GM23248 (cell line): ENCODE results near the gene INHBB. TPM values are rescaled to one million over a fixed set of nuclear protein-coding genes. Genes with fewer than 3 reads are reported as not detected.

Source experiments
- DNase-seq: peaks from one replicate; pipeline ENCODE4 v3.0.0-alpha.2; 2015
- H2AFZ ChIP-seq: fragments of 200-600 bp; sonication (generic); 2 replicates; pipeline ENCODE4 v1.6.1; 2016; ENCODE audit warnings: antibody characterized with exemption
- H3F3A ChIP-seq: fragments of 200-600 bp; sonication (generic); 2 replicates; pipeline ENCODE4 v1.6.1; 2016; ENCODE audit warnings: mild to moderate bottlenecking, antibody characterized with exemption, mixed run types; ENCODE audit not compliant: insufficient read depth
- H3K27ac ChIP-seq: fragments of 200-600 bp; sonication (generic); 2 replicates; pipeline ENCODE4 v1.5.1; 2016; ENCODE audit warnings: mild to moderate bottlenecking
- H3K27me3 ChIP-seq: fragments of 200-600 bp; sonication (generic); replicated peaks from 2 replicates; pipeline ENCODE4 v1.6.1; 2016; ENCODE audit warnings: mild to moderate bottlenecking; ENCODE audit not compliant: insufficient read depth
- H3K36me3 ChIP-seq: fragments of 200-600 bp; sonication (generic); 2 replicates; pipeline ENCODE4 v1.6.1; 2016; ENCODE audit warnings: low read depth, mild to moderate bottlenecking
- H3K4me1 ChIP-seq: fragments of 200-600 bp; sonication (generic); 2 replicates; pipeline ENCODE4 v1.6.1; 2016; ENCODE audit warnings: mild to moderate bottlenecking; ENCODE audit not compliant: insufficient read depth
- H3K4me2 ChIP-seq: fragments of 200-600 bp; sonication (generic); one replicate; pipeline ENCODE4 v1.6.1; 2016; ENCODE audit warnings: mild to moderate bottlenecking; ENCODE audit not compliant: unreplicated experiment
- H3K4me3 ChIP-seq: fragments of 200-600 bp; sonication (generic); 2 replicates; pipeline ENCODE4 v1.5.1; 2016; ENCODE audit warnings: mild to moderate bottlenecking
- H3K79me2 ChIP-seq: fragments of 200-600 bp; sonication (generic); 2 replicates; pipeline ENCODE4 v1.6.1; 2016; ENCODE audit warnings: mild to moderate bottlenecking; ENCODE audit not compliant: insufficient read depth
- H3K9ac ChIP-seq: fragments of 200-600 bp; sonication (generic); 2 replicates; pipeline ENCODE4 v1.6.1; 2016; ENCODE audit warnings: mild to moderate bottlenecking
- H3K9me2 ChIP-seq: fragments of 200-600 bp; sonication (generic); 2 replicates; pipeline ENCODE4 v1.6.1; 2016; ENCODE audit warnings: mixed run types, mild to moderate bottlenecking, moderate library complexity; ENCODE audit not compliant: insufficient read depth
- H3K9me3 ChIP-seq: fragments of 200-600 bp; sonication (generic); one replicate; pipeline ENCODE4 v1.6.1; 2017; ENCODE audit warnings: low read depth
- H4K20me1 ChIP-seq: fragments of 200-600 bp; sonication (generic); 2 replicates; pipeline ENCODE4 v1.6.0; 2016; ENCODE audit not compliant: insufficient read depth
- EZH2 ChIP-seq: fragments of 200-600 bp; sonication (generic); IDR thresholded peaks from 2 replicates; pipeline ENCODE4 v1.6.1; 2018; ENCODE audit warnings: antibody characterized with exemption, mild to moderate bottlenecking; ENCODE audit not compliant: insufficient read depth, poor library complexity, severe bottlenecking
- EZH2phosphoT487 ChIP-seq: fragments of 200-600 bp; sonication (generic); IDR thresholded peaks from 2 replicates; pipeline ENCODE4 v1.6.1; 2018; ENCODE audit warnings: antibody characterized with exemption, moderate library complexity, mild to moderate bottlenecking, low read depth; ENCODE audit not compliant: insufficient read depth
- WGBS, 2 experiments: methylation state at CpG; one replicate each; pipeline ENCODE4 v1.1.6; 2015 to 2017; ENCODE audit warnings: low lambda C conversion rate in 2 of 2, low coverage in 1 of 2; ENCODE audit errors: missing lambda C conversion rate in 2 of 2; 5-methylcytosine and 5-hydroxymethylcytosine counted together
- in situ Hi-C: fragments of 300-500 bp; cut with MboI; formaldehyde crosslinking; loops from 2 replicates; pipeline ENCODE4 v1.15.0; 2020
- polyA plus RNA-seq: library from polyadenylated mRNA; unstranded; fragments of >200 nt; fragmentation: Nextera tagmentation; extraction: Ambion mirVana; gene quantifications from 2 replicates; pipeline ENCODE4 v1.2.1, GENCODE V29; 2016
- total RNA-seq: library from RNA; depleted of rRNA; stranded (reverse); fragments of >200 nt; shearing (Covaris generic); gene quantifications from 2 replicates; pipeline ENCODE4 v1.2.3, GENCODE V29; 2014

INHBB gene
- total and polyA plus RNA-seq, 2 experiments from 2014 or later = 0.49 to 5.6 TPM

DNA sequence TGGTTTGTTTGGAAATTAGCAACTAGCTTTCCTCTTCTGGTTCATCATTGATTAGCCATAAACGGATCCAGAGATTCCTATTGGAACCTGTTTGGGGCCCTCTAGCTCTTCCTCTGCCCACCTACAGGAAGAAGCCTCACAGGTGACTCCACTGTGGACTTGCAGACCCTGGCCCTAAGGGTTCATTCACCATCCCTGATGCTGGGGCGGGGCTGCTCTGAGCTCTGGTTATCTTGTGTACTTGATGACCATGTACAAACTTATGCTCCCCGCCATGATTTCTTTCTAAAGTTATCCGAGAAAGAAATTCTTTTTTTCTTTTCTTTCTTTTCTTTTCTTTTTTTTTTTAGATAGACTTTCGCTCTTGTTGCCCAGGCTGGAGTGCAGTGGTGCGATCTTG lies 33.9 kb upstream of the INHBB start:
- no peak overlapping the region for H3K4me2 ChIP-seq
- no peaks in the 10 kb centered on the region for H3K9me2 ChIP-seq
- 82 to 95% methylated on average over 4 to 6 of the region's 6 CpGs for WGBS, 2 experiments
- H3K36me3 ChIP-seq = no peaks in the 10 kb centered on the region
- H3K27ac ChIP-seq = no peak overlapping the region
- no peak overlapping the region; the same call in 1 of the 2 replicates for H3K4me3 ChIP-seq
- no peak overlapping the region for H3K9ac ChIP-seq
- no peak for DNase-seq
- no peaks in the 10 kb centered on the region for H3K27me3 ChIP-seq
- no peak overlapping the region for H2AFZ ChIP-seq
- 0 out of 2 replicates have a peak, but pooled peaks cover 7% of the 10 kb centered on the region for H3F3A ChIP-seq
- in situ Hi-C loops = no loop called here
- no peaks in the 10 kb centered on the region for H3K4me1 ChIP-seq
- H3K9me3 ChIP-seq = no peaks in the 10 kb centered on the region
- no peaks in the 10 kb centered on the region for H4K20me1 ChIP-seq
- no peak for TF ChIP-seq EZH2phosphoT487
- H3K79me2 ChIP-seq = no peaks in the 10 kb centered on the region

DNA sequence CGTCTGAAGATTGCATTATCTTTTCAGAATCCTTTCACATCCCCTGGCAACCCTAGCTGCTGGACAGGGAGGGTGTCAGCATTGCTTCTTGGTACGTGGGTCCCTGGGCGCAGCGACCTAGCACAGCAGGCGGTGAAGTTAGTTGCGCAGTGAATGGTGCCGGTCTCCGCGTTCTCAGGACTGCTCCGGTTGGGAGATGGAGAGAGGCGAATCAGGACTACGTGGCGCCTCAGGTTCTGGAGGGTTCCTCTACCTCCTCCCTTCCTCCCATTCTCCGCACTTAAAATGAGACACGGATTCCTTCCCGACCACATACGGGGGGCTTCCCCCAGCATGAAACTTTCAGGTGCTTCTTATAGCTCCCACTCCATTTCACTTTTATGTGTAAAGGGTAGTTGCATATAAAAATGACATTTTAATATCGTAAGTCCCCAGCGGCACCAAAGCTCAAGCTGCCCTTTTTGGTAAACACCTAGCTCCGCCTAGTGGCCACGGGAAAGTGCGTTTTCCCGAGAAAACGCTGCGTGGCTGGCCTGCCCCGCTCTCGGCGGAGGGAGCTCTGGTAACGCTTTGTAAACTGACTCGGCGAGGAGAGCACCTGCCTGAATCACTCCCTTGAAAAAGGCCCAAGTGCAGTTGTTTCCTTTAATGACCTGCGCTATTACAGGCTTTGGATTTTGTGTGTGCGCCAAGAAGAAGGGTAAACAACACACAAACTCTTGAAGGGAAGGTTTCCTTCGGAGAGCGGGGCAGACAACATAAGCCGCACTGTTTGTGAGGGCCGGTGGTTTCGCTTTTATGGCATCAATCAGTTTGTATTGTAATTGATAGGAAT lies 32.9 kb upstream of the INHBB start:
- Histone ChIP-seq H3K27ac (peak overlapping the region; percentile 44), H3K4me3 (peak overlapping the region; percentile 83), H2AFZ (peak overlapping the region; percentile 92), H3K9me3 (no peaks in the 10 kb centered on the region), H3K9ac (peak overlapping the region; percentile 83), H3K9me2 (no peaks in the 10 kb centered on the region), H4K20me1 (no peaks in the 10 kb centered on the region), H3F3A (0 out of 2 replicates have a peak, but pooled peaks cover 7% of the 10 kb centered on the region), H3K4me1 (no peaks in the 10 kb centered on the region), H3K4me2 (peak overlapping the region; percentile 96), H3K27me3 (no peaks in the 10 kb centered on the region), H3K36me3 (no peaks in the 10 kb centered on the region), H3K79me2 (no peaks in the 10 kb centered on the region)
- 2 to 3% methylated on average over 38 of the region's 38 CpGs for WGBS, 2 experiments
- peak; percentile 93 for DNase-seq
- in situ Hi-C loops = no loop called here
- no peak for TF ChIP-seq EZH2phosphoT487
- no peak for TF ChIP-seq EZH2

DNA sequence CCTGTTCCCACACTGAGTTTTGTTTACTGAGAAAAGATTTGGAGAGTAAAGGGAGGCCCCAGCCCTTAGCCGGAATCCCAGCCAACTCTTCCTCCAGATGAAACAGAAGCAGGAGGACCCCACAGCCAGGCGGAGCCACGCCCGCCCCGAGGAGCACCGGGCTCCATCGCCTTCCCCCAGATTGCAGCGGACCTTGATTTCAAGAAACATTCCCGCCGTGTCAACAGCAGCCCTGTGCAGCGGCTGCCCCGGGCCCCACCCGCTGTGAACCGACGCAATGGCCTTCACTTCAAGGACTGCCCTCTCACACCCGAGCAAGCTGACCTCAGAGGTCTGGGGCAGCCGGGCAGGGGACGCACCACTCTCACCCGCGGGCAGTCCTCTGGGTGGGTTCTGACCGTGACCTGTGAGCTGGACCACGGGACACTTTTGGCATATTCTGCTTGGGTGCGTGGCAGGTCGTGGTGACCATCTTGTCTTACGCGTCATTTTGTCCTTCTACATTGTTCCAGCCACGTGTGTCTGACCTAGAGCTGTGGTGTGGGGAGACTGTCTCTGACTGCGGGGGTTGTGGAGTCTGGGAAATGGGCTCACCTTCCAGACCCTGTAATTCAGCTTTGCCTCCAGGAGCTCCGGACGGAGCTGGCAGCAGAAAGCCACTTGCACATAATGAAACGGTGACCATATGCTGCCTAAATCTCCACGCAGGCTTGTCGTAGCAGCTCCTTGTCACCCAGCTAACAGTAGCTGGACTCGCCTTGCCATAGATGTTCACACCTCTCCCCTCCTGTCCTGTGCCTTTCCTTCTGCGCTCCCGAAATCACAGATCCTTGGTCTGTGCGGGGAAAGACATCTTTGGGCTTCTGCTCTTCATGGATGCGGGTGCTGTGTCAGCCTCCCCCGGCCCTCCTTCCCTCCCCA lies 32.0 kb upstream of the INHBB start:
- peak overlapping the region; percentile 92 for H2AFZ ChIP-seq
- in situ Hi-C loops = no loop called here
- H3K27ac ChIP-seq = no peak overlapping the region
- peak overlapping the region; percentile 96 for H3K4me2 ChIP-seq
- H3K9me3 ChIP-seq = no peaks in the 10 kb centered on the region
- no peaks in the 10 kb centered on the region for H4K20me1 ChIP-seq
- H3K36me3 ChIP-seq = no peaks in the 10 kb centered on the region
- no peaks in the 10 kb centered on the region for H3K27me3 ChIP-seq
- TF ChIP-seq EZH2phosphoT487 (no peak), EZH2 (no peak)
- H3K79me2 ChIP-seq = no peaks in the 10 kb centered on the region
- H3K4me3 ChIP-seq = peak overlapping the region; percentile 83
- no peak for DNase-seq
- H3K9me2 ChIP-seq = no peaks in the 10 kb centered on the region
- H3K9ac ChIP-seq = peak overlapping the region; percentile 83
- 78% methylated on average over 37 to 39 of the region's 39 CpGs for WGBS, 2 experiments
- no peaks in the 10 kb centered on the region for H3K4me1 ChIP-seq
- 0 out of 2 replicates have a peak, but pooled peaks cover 7% of the 10 kb centered on the region for H3F3A ChIP-seq

DNA sequence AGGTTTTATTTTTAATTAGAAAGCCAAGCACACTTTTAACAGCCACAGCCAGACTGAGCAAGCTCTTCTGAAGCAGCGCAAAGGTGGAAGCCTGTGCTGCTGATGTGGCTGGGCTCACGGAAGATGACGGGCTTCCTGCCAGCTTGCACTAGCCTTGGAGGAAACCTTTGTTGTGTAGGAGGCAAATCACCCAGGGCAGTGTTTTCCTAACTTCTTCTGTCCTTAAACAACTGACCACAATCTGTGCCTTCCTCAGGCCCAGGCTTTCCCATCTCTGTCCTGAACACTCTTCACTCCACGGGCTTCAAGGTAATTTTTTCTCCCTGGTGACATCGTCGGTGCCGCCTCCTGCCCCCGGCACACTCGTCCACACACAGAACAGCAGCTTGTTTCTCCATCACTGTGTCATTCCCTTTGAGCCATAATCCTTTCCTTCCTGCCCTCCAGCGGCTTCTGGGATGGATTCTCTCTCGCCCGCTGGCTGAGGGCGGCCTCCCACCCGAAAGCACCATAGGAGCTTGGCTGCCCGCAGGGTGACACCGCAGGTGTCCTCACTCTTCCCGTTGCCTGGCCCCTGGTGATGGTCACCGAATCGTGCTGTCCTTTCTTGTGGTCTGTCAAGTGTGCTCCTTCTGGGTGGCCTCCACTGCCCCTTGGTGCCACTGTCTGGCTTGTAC lies 31.1 kb upstream of the INHBB start:
- Histone ChIP-seq H3K27me3 (no peaks in the 10 kb centered on the region), H3K79me2 (no peaks in the 10 kb centered on the region), H3K4me2 (no peak overlapping the region), H4K20me1 (no peaks in the 10 kb centered on the region), H3K9me2 (no peaks in the 10 kb centered on the region), H3K4me3 (no peak overlapping the region), H3K9ac (no peak overlapping the region), H3F3A (0 out of 2 replicates have a peak, but pooled peaks cover 7% of the 10 kb centered on the region), H2AFZ (no peak overlapping the region), H3K27ac (no peak overlapping the region), H3K9me3 (no peaks in the 10 kb centered on the region), H3K36me3 (no peaks in the 10 kb centered on the region), H3K4me1 (no peaks in the 10 kb centered on the region)
- in situ Hi-C loops = no loop called here
- TF ChIP-seq EZH2 (no peak), EZH2phosphoT487 (no peak)
- WGBS, 2 experiments = 87 to 92% methylated on average over 18 to 19 of the region's 19 CpGs
- no peak for DNase-seq
